Skeletal muscle tissue (tissue), 4 donors: Measurements from ENCODE around the gene CELF1. TPM values are rescaled to one million over a fixed set of nuclear protein-coding genes. Genes with fewer than 3 reads are reported as not detected.

Experiments
- H3K27ac ChIP-seq: one replicate; pipeline ENCODE4 v1.7.0; 2013; ENCODE audit warnings: mild to moderate bottlenecking, low read depth, low read length, inconsistent platforms
- H3K27me3 ChIP-seq, 3 donors: one replicate each; pipeline ENCODE4 v1.7.0; 2013; ENCODE audit warnings: low read length in 3 of 3; ENCODE audit not compliant: control insufficient read depth in 3 of 3, insufficient read depth in 3 of 3
- H3K36me3 ChIP-seq, 3 donors: one replicate each; pipeline ENCODE4 v1.7.0; 2013; ENCODE audit warnings: low read length in 3 of 3; ENCODE audit not compliant: control insufficient read depth in 3 of 3, insufficient read depth in 3 of 3
- H3K4me1 ChIP-seq, 3 donors: one replicate each; pipeline ENCODE4 v1.7.0; 2013; ENCODE audit warnings: low read length in 3 of 3, mild to moderate bottlenecking in 3 of 3; ENCODE audit not compliant: control insufficient read depth in 3 of 3, insufficient read depth in 3 of 3
- H3K4me3 ChIP-seq, 3 donors: one replicate each; pipeline ENCODE4 v1.7.0; 2013; ENCODE audit warnings: low read length in 3 of 3
- H3K9ac ChIP-seq, 3 donors: one replicate each; pipeline ENCODE4 v1.7.0; 2013; ENCODE audit warnings: low read length in 3 of 3, mild to moderate bottlenecking in 3 of 3, moderate library complexity in 2 of 3, low read depth in 1 of 3
- H3K9me3 ChIP-seq, 3 donors: one replicate each; pipeline ENCODE4 v1.7.0; 2013; ENCODE audit warnings: low read length in 3 of 3; ENCODE audit not compliant: control insufficient read depth in 3 of 3
- total RNA-seq: library from RNA; depleted of rRNA; stranded (reverse); fragments of >200 nt; gene quantifications from one replicate; pipeline ENCODE4 v1.2.3, GENCODE V29; 2014
- donor health status: Osteomylitis.

Gene CELF1
- total RNA-seq, 1 donor from 2014 or later = 74.6 TPM

DNA sequence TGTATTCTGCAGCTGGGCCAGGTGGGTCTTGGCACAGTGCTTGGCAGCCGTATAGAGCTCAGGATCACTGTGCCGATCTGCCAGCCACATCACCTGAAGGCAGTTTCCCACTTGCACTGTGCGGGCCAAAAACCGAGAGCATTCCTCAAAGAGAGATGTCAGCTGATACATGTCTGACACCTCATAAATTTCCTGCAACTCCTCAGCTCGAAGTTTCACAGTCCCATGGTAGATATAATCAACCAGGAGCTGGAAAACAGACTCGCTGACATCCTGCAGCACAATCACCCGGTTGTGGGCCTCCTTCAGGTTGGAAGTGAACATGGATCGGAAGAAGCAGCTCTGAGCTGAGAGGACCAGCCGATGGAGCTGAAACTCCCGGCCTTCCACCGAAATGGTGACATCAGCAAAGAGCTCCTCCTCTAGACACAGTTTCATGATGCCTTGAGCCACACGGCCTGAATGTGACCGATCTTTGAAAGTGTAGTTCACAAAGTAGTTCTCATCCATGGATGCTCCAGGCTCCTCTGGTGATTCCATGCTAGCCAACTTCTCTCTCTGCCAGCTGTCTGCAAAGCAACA lies 24.6 kb upstream of the CELF1 start:
- peaks cover 54 to 59% (median 56%) of the 10 kb centered on the region in 3 donors for H3K36me3 ChIP-seq
- H3K9ac ChIP-seq = peak overlapping the region in 2 of 3 donors; percentile 89 to 99
- peak overlapping the region; percentile 82 to 97 (median 97) for H3K4me3 ChIP-seq
- peaks cover 36 to 50% (median 39%) of the 10 kb centered on the region in 3 donors for H3K4me1 ChIP-seq
- H3K9me3 ChIP-seq = no peaks in the 10 kb centered on the region
- no peaks in the 10 kb centered on the region for H3K27me3 ChIP-seq
- no peak overlapping the region for H3K27ac ChIP-seq

DNA sequence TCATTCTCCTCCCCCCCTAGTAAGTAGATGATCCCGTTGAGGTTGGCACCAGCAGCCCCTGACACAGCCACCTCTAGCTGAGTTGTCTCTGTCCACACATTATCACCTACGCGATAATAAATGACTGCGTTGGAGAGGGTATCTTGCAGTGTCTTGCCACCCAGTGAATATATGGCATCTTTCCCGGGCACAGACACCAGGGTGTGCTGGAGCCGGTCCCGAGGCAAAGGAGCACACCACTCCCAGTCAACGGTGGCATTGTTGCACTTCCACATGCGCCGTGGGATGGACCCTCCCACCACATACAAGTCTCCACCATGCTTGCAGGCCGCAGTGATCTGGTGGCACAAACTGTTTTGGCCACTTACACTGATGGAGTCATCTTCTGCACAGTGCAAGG lies 20.4 kb upstream of the CELF1 start:
- H3K9me3 ChIP-seq = no peaks in the 10 kb centered on the region
- H3K27ac ChIP-seq = no peak overlapping the region
- H3K9ac ChIP-seq = peak overlapping the region in 1 of 3 donors; percentile 40
- no peak overlapping the region for H3K4me3 ChIP-seq
- H3K4me1 ChIP-seq = peaks cover 25 to 35% (median 32%) of the 10 kb centered on the region in 3 donors
- H3K27me3 ChIP-seq = no peaks in the 10 kb centered on the region
- H3K36me3 ChIP-seq = peaks cover 42 to 57% (median 44%) of the 10 kb centered on the region in 3 donors

DNA sequence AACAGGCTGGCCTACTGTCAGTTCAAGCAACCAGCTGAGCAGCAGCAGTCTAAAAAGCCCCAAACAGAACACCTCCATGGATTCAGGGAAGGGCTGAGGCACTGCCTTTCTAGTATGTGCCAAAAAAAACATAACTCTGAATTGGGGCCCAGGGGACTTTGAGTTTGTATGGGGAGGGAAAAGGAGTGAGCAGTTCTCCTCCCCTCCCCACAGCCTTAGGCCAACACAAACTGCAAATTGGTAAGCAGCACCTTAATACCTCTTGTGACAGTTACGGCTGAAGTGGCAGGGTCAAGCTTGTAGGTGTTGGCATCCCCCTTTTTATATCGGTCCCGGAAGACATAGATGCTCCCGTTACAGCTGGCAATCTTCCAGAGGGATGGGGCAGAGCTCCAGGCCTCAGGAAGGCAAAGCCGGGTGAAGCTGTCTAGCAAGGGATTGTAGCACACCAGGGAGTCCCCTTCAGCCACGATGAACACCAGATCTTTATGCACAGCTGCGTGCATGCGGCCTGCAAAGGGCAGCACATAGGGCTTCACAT lies 19.9 kb upstream of the CELF1 start:
- Histone ChIP-seq H3K27ac (no peak overlapping the region), H3K4me3 (no peak overlapping the region), H3K27me3 (no peaks in the 10 kb centered on the region), H3K9me3 (no peaks in the 10 kb centered on the region), H3K4me1 (peaks cover 19 to 30% (median 26%) of the 10 kb centered on the region in 3 donors), H3K36me3 (peaks cover 42 to 57% (median 44%) of the 10 kb centered on the region in 3 donors), H3K9ac (peak overlapping the region in 1 of 3 donors; percentile 14)

DNA sequence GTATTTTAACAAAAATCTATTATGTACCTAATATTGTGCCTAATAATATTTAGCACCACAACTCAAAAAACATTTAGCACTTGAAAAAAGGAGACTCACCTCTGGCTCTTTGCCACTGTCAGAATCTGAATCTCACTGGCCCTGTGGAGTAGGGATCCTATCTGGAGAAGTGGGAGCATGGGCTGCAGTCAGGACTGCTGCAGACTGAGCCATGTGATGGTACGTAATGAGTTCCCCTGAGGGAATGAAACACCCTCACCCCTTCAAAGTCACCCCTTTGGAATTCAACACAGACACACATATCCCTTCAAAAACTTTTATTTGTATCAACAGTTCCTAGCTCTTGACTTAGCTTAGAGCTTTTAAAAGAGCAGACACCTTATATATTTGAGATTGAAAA lies 19.0 kb upstream of the CELF1 start:
- Histone ChIP-seq H3K9ac (peak overlapping the region in 1 of 3 donors; percentile 24), H3K36me3 (peaks cover 34 to 49% (median 35%) of the 10 kb centered on the region in 3 donors), H3K4me1 (peaks cover 11 to 21% (median 17%) of the 10 kb centered on the region in 3 donors), H3K27ac (no peak overlapping the region), H3K27me3 (no peaks in the 10 kb centered on the region), H3K4me3 (no peak overlapping the region), H3K9me3 (no peaks in the 10 kb centered on the region)

DNA sequence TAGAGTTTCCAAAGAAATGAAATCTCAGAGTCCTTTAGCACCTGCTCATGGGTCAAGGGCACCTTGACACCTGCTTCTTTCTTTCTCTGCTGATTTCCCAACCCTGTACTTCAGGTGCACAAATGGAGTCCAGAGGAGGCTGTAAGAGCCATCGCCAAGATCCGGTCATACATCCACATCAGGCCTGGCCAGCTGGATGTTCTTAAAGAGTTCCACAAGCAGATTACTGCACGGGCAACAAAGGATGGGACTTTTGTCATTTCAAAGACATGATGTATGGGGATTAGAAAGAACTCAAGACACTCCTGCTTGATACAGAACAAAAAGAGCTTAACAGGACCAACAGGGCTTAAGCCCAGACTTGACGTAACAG lies 18.4 kb upstream of the CELF1 start:
- no peak overlapping the region for H3K27ac ChIP-seq
- H3K9me3 ChIP-seq = no peaks in the 10 kb centered on the region
- H3K4me1 ChIP-seq = peaks cover 11 to 21% (median 19%) of the 10 kb centered on the region in 3 donors
- H3K36me3 ChIP-seq = peaks cover 34 to 46% (median 35%) of the 10 kb centered on the region in 3 donors
- no peak overlapping the region for H3K4me3 ChIP-seq
- no peak overlapping the region for H3K9ac ChIP-seq
- no peaks in the 10 kb centered on the region for H3K27me3 ChIP-seq

DNA sequence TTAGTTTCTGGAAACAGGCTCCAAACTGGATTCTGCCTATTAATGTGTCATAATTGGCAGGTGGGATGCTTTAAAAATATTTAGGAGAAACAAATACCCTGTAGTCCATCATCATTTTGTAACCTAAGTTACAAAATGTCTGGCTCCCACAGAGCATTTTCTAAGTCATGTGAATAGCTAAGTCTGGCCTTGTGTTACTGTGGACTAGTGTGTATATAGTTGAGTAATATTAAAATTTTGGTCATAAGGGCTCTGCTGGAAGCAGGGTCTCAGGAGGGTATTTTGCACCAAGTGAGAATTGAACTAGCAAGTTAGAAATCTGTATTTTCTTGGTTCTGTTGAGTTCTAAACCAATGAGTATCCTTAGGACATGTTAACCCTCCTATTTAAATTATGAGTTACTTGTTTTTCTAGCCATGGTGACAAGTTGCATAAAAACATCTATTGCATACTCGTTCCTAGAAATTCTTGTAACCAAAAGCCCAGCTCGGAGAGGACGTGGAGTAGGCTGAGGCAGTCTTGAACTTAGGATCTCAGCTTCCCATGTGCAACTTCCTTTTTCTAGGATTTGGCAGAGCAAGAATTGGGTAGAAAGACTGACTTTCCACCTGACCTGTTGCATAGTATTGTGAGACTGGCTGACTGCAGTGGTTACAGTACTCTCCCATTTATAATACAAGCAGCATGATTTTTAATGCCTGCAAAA lies 17.9 kb upstream of the CELF1 start:
- Histone ChIP-seq H3K9ac (no peak overlapping the region), H3K27ac (no peak overlapping the region), H3K4me1 (peaks cover 11 to 24% (median 24%) of the 10 kb centered on the region in 3 donors), H3K9me3 (no peaks in the 10 kb centered on the region), H3K4me3 (no peak overlapping the region), H3K27me3 (no peaks in the 10 kb centered on the region), H3K36me3 (peaks cover 32 to 44% (median 34%) of the 10 kb centered on the region in 3 donors)

DNA sequence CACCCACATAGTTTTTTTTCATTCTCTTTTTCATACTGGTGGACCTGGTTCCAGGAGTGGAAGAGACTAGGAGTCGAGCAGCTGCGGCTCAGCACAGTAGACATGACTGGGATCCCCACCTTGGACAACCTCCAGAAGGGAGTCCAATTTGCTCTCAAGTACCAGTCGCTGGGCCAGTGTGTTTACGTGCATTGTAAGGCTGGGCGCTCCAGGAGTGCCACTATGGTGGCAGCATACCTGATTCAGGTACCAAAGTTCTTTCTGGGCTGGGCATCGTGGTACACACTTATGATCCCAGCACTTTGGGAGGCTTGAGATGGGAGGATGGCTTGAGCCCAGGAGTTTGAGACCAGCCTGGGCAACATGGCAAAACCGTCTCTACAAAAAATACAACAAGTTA lies 16.7 kb upstream of the CELF1 start:
- no peak overlapping the region for H3K27ac ChIP-seq
- H3K36me3 ChIP-seq = peaks cover 26 to 40% (median 28%) of the 10 kb centered on the region in 3 donors
- no peak overlapping the region for H3K4me3 ChIP-seq
- H3K4me1 ChIP-seq = peaks cover 17 to 33% (median 30%) of the 10 kb centered on the region in 3 donors
- H3K9ac ChIP-seq = no peak overlapping the region
- no peaks in the 10 kb centered on the region for H3K9me3 ChIP-seq
- H3K27me3 ChIP-seq = no peaks in the 10 kb centered on the region

DNA sequence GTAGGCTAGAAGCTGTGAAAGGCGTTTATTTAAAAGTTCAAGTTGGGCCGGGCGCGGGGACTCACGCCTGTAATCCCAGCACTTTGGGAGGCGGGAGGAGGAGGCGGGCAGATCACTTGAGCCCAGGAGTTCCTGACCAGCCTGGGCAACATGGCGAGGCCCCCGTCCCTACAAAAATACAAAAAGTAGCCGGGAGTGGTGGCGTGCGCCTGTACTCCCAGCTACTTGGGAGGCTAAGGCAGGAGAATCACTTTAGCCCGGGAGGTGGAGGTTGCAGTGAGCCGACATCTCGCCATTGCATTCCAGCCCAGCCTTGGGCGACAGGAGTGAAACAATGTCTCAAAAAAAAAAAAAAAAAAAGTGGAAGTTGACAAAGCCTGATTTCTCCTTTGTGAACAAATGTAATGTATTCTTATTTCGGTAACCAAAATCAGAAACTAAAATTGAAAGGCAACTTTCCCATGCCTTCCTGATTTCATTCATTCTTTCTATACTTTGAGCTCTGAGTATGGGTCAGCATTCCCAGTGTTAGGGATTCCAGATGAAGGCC lies 13.3 kb upstream of the CELF1 start:
- Histone ChIP-seq H3K9me3 (no peaks in the 10 kb centered on the region), H3K36me3 (peaks cover 6 to 13% (median 11%) of the 10 kb centered on the region in 3 donors), H3K27ac (peak overlapping the region; percentile 85), H3K27me3 (no peaks in the 10 kb centered on the region), H3K4me3 (peak overlapping the region; percentile 83 to 89 (median 84)), H3K4me1 (peaks cover 5 to 23% (median 15%) of the 10 kb centered on the region in 3 donors), H3K9ac (peak overlapping the region; percentile 93 to 97 (median 96))

DNA sequence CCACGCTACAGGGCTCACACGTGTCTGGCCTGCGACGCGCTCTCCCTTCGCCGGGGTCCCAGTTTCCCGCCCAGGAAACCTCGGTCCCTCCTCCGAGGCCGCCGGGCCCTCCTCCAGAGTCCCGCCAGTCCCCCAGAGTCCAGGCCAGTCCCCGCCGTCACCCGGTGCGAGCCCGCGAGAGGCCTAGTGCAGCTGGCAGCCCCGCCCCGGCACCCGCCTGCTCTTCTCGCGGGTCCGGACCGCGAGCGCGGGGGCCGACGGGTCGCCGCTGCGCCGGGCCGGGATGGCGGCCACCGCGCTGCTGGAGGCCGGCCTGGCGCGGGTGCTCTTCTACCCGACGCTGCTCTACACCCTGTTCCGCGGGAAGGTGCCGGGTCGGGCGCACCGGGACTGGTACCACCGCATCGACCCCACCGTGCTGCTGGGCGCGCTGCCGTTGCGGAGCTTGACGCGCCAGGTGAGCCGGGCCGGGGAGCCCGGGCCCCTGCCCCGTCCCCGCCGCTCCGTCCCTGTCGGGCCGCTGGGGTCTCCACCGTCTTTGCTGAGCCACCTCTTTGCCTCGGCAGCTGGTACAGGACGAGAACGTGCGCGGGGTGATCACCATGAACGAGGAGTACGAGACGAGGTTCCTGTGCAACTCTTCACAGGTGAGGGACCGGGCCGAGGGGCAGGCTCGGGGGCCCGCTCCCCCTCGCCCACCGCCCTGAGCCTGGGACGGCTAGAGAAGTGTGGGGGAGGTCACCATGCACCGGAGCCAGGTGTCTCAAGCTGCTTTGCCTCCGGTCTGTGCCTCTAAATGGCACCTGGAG lies 12.6 kb upstream of the CELF1 start, which contains the start of gene PTPMT1:
PTPMT1 (plus strand) TSS at position 260 of the 809 bp plus-strand sequence; CDS start at position 284, 24 bp downstream.
- peak within 1 kb of the TSS; percentile 83 to 89 (median 84) for H3K4me3 ChIP-seq
- peaks cover 6 to 11% (median 8%) of the 10 kb centered on the region in 3 donors for H3K36me3 ChIP-seq
- H3K27ac ChIP-seq = peak within 1 kb of the TSS; percentile 85
- H3K4me1 ChIP-seq = peaks cover 5 to 25% (median 12%) of the 10 kb centered on the region in 3 donors
- no peaks in the 10 kb centered on the region for H3K27me3 ChIP-seq
- H3K9ac ChIP-seq = peak within 1 kb of the TSS; percentile 93 to 97 (median 96)
- no peaks in the 10 kb centered on the region for H3K9me3 ChIP-seq
